ENCODE results near the gene PALMD.

The PALMD gene

GRCh38 chr1:99635664-99636063 lies 10.2 kb upstream of the PALMD start:
- no peak for DNase-seq

- no peak for DNase-seq
Observed at GRCh38 chr1:99636647-99637175, 9.2 kb upstream of the PALMD start.

GRCh38 chr1:99638853-99639252 lies 7.1 kb upstream of the PALMD start:
- DNase-seq = no peak

GRCh38 chr1:99639408-99639807 lies 6.5 kb upstream of the PALMD start:
- DNase-seq = no peak

- DNase-seq = no peak
Observed at GRCh38 chr1:99639945-99640344, 6.0 kb upstream of the PALMD start.

- no peak for DNase-seq
Observed at GRCh38 chr1:99640672-99641071, 5.2 kb upstream of the PALMD start.

GRCh38 chr1:99641558-99641957 lies 4.4 kb upstream of the PALMD start:
- no peak for DNase-seq

GRCh38 chr1:99642053-99642452 lies 3.9 kb upstream of the PALMD start:
- no peak for DNase-seq

GRCh38 chr1:99643021-99643779 lies 2.7 kb upstream of the PALMD start:
- no peak for DNase-seq

GRCh38 chr1:99644279-99645004 lies 1.5 kb upstream of the PALMD start:
- DNase-seq = no peak

GRCh38 chr1:99645203-99645602 lies 710 bp upstream of the PALMD start:
- no peak for DNase-seq

GRCh38 chr1:99646868-99647267 lies 955 bp downstream of the PALMD start:
- no peak for DNase-seq

GRCh38 chr1:99647490-99647889 lies 1.6 kb downstream of the PALMD start:
- no peak for DNase-seq

- DNase-seq = no peak
Observed at GRCh38 chr1:99648107-99648506, 2.2 kb downstream of the PALMD start.

GRCh38 chr1:99650030-99650429 lies 4.1 kb downstream of the PALMD start:
- no peak for DNase-seq

- DNase-seq = no peak
Observed at GRCh38 chr1:99650773-99651437, 5.0 kb downstream of the PALMD start.

GRCh38 chr1:99652881-99653281 lies 7.0 kb downstream of the PALMD start:
- DNase-seq = no peak

GRCh38 chr1:99655376-99655775 lies 9.5 kb downstream of the PALMD start:
- no peak for DNase-seq

- no peak for DNase-seq
Observed at GRCh38 chr1:99656701-99657100, 10.8 kb downstream of the PALMD start.

GRCh38 chr1:99657213-99658030 lies 11.5 kb downstream of the PALMD start:
- no peak for DNase-seq

- DNase-seq = no peak
Observed at GRCh38 chr1:99658031-99658290, 12.0 kb downstream of the PALMD start.

GRCh38 chr1:99659755-99660210 lies 13.9 kb downstream of the PALMD start:
- DNase-seq = no peak

- no peak for DNase-seq
Observed at GRCh38 chr1:99660496-99660895, 14.6 kb downstream of the PALMD start.

All from SHP77 treated with DMSO at 0.1 percent for 48 hours (cell line).